ENCODE data around the gene GNB2.

GRCh38 chr7:100684534-100685042 lies 11.0 kb downstream of the GNB2 start:
- TF ChIP-seq POLR2A (IDR thresholded peaks at IDR 0.05) (no peak), CTCF (IDR thresholded peaks at IDR 0.05) (no peak), EP300 (IDR thresholded peaks at IDR 0.05) (no peak), POLR2AphosphoS5 (IDR thresholded peaks at IDR 0.05) (no peak)

Measured in stomach (tissue), 4 donors.